ENCODE data around the gene RPTN.
"Not testable (repeated sequence)": the region's sequence is repeated elsewhere in the genome, so short reads cannot be mapped to it uniquely, and the experiment has no call there.

Gene RPTN

DNA sequence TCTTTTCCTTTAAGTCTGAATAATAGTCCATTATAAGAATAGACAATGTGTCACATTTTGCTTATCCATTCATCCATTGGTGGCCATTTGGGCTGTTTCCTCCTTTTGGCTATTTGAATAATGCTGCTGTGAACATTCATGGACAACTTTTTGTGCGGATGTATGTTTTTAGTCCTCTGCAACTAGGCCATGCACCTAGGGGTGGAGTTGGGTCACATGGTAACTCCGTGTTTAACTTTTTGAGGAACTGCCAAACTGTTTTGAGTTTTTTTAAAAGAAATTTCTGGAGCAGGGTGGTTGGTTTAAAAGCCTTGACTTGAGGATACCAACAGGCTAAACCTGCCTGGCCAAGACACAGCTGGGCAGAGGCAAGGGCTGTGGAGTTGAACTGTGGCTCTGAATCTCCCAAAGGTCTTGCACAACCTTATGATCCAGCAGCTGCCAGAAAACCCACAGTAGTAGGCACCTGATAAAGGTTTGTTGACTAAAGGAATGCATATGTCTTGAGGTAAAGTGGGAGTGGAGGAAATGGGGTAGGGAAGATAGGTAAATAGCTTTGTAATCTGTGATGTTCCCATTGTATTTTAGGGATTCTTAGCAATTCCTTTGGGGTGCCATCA lies 5.6 kb upstream of the RPTN start:
- no peak for DNase-seq

DNA sequence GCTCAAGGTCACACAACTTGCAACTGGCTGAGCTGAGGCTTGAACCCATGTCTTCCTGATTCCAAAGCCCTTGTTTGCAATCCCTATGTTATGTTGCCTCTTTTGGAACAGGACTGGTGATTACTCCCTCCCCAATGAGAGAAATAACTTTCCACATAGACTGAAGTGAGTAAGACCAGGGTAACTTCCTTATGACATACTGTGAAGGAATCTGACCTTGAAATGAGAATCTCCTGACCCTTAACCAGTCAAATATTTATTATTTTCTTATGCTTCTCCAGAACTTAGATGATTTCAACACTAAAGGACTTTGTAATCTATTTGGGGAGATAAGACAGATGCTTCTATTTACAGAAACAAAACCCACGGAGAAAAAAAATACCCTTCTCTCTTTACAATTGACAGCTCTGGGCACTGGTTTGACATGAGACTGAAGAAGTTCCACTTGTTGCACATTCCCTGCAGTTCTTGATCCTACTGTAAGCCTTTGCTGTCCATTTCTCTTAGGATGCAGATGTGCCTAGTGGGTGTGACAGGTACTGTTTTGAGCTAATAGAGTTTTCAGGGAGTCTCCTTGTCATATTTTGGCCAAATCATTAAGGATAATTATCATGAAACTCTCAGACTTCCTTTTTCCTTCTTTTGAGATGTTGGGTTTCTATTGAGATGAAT lies 3.9 kb upstream of the RPTN start:
- DNase-seq, result no peak

- DNase-seq, result no peak
Observed at GRCh38 chr1:152160576-152160975, 1.5 kb upstream of the RPTN start.

DNA sequence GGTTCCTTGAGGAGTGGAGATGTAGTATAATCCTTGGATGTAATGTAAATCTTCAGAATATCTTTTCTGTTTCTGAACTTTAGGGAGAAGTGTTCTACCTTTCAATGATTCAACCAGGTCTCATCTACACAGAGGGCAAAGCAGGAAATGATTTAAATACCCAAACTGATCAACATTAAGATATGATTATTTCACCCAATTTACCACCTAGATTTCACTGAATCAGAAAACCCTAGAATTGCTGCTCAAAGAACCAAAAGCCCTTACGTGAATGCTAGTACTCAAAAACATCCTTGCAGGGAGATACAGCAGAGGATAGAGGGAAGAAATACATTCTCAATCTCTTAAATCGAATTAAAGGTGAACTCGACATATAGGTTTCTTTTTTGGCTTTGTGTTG lies 5.0 kb downstream of the RPTN start:
- DNase-seq, result no peak

DNA sequence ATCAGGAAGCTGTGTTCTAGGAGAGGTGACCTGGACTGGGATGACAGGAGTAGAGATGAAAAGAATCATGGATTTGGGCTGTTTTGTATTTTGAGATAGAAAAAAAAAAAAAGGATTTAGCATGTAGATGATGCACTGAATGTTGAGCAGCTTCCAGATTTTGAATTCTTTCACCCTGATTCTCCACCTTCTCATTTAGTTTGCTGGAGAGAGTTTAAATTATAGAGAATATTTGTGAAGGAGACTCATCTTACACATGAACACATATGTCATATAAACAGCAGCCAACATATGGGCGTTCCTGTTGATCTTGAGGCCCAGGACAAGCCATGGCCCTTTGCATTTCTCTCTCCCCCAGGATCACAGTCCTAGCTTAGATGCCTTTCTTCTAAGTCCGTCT lies 7.4 kb downstream of the RPTN start:
- DNase-seq, result no peak

- no peak for DNase-seq
Observed at GRCh38 chr1:152148981-152149380, 10.0 kb downstream of the RPTN start.

- no peak for DNase-seq
Observed at GRCh38 chr1:152148051-152148450, 11.0 kb downstream of the RPTN start.

DNA sequence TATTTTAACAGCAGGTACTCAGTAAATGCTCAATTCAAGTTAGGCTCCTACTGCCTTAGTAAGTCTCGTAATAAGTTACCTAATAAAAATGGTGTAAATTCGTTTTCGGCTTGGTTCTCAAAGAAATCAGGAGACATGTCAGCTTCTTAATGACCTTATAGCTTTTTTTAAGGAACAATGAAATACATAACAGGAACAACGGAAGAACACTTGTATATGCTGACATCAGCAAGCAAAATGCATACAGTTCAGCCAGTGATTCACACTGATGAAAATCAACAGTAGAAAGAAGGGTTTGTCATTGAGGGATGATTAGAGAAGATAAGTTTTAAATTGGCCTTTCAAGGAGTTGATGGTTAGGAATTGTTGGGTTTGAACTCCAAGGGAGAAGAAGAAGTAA lies 13.3 kb downstream of the RPTN start:
- no peak for DNase-seq

DNA sequence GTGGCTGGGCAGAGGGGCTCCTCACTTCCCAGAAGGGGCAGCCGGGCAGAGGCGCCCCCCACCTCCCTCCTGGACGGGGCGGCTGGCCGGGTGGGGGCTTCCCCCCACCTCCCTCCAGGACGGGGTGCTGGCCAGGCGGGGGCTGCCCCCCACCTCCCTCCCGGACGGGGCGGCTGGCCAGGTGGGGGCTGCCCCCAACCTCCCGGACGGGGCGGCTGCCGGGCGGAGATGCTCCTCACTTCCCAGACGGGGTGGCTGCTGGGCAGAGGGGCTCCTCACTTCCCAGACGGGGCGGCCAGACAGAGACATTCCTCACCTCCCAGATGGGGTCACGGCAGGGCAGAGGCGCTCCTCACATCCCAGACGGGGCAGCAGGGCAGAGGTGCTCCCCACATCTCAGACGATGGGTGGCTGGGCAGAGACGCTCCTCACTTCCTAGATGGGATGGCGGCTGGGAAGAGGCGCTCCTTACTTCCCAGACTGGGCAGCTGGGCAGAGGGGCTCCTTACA lies 14.3 kb downstream of the RPTN start:
- DNase-seq, result not testable (repeated sequence)

GRCh38 chr1:152143150-152143887 lies 15.7 kb downstream of the RPTN start:
- no peak for DNase-seq

- peak; percentile 25 to 83 for DNase-seq
Observed at GRCh38 chr1:152141971-152142584, 16.9 kb downstream of the RPTN start.

DNA sequence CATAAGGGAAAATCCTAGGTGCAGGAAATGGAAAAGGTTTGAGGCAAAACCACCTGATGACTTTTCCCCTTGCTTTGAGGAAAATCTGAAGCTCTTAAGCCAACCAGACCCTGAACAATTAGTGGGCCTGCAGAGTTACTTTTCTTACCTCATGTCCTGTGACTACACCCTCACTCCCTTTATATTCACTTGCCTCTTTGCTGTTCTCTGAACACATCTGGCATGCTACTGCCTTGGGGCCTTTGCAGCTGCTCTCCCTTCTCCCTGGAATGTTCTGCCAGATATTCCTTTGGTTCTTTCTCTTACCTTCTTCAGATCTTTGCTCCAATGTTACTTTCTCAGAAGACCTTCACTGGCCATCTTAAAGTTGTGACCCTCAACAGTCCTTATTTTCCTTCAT lies 21.8 kb downstream of the RPTN start:
- no peak for DNase-seq

DNA sequence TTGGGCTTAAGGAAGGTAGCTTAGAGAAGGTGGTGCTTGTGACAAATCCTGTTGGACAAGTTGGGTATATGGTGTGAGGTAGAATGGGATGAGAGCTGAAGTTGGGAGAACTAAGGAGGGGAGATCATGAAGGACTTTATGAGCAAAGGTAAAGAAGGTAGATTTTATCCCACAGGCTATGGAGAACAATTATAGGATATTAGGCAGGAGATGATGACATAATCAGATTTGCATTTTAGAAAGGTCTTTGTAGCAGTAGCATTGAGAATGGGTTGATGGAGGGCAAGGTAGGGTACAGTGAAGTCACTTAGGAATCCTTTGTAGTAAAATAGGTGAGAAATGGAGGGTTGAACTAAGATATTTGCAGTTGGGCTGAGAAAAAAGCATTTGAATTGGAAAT lies 28.8 kb downstream of the RPTN start:
- no peak for DNase-seq

GRCh38 chr1:152127673-152128072 lies 31.4 kb downstream of the RPTN start:
- DNase-seq, result no peak

DNA sequence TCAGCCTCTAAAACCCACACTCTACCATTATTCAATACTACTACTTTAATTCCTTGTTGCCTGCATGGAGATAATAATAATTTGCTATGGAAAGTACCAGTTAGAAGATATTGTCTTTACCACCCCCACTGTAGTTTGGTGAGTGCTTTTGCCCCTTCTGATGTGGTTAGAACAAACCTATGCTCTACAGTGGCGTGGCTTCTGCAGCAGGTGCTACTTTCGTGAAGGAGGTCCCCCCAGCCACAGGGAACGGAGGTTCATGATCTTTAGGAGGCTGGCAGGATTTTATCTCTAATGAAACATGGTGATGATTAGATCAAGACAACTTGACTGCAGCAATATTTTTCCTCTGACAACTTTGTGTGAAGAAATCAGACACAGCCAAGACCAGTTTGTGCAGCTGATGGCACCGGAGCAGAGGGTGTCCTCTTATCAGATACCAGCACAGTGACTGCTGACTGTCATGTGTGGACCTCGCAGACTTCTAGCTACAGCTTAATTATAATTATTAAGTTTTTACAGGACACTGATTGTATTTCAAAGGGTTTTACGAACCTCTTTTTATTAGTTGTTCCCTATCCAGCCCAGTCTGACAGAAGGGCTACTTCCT lies 33.1 kb downstream of the RPTN start:
- no peak for DNase-seq

DNA sequence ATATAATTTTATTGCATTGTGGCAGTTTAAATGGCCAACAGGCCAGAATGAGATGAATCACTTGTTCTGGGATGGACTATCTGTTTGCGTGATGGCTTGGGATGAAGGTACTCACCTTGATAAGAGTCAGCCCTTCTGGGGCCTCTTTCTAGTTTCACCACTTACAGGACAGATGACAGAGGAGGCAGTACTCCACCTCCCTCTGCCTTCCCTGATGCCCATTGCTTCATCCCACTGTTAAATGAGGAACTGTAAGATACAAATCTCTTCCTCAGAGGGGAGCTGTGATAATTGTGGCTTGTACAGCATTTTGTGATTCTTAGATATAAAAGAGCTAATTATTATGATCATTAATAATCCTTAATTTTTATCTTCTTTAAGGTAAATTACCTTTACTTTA lies 40.1 kb downstream of the RPTN start:
- DNase-seq, result no peak

DNA sequence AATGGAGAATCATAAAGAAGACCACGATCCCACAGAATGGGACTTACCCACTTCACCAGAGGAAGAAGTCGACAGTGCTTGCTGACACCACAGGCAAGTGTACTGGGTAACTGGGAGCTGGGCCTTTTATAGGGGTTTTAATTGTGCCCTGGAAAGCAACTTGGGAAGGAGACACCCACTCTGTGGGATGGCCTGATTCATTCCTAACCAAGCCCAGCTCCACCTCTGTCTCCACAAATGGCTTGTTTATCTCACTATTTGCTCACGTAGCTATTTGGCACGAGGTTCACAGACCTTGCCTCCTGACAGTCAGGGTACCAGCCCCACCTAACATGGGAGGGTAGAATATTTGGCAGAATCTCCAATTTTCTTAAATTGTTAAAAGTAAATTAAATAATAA lies 43.7 kb downstream of the RPTN start, which contains the start of gene TCHH:
TSS of gene TCHH (minus strand) at position 101 of the 400 bp plus-strand sequence. CDS start 1,364 bp downstream, outside the sequence.
- no peak for DNase-seq

- no peak for DNase-seq
Observed at GRCh38 chr1:152112885-152113432, 46.1 kb downstream of the RPTN start.

DNA sequence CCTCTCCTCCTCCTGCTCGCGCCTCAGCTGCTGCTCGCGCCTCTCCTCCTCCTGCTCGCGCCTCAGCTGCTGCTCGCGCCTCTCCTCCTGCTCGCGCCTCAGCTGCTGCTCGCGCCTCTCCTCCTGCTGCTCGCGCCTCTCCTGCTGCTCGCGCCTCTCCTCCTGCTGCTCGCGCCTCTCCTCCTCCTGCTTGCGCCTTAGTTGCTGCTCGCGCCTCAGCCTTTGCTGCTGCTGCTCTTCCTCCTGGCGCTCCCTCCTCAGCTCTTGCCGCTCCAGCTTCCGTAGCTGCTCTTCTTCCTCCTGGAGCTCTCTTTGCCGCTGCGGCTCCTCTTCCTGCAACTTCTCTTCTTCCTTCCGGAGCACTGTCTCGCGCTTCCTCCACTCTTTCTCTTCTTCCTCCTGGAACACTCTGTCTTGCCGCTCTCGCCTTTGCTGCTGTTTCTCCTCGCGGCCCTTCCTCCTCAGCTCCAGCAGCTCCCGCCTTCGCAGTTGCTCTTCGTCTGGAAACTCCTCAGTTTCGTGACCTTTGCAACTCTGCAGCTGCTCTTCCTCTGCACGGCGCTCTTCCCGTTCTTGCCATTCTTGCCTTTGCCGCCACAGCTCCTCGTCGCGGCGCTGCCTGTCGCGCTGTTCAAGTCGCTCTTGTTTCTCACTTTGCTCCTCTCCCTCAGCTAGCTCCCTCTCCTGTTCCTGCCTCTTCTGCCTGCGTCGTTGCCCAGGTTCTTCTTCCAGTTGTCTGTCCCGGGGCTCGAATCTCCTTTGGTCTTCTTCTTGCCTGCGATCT lies 46.7 kb downstream of the RPTN start:
- peak in 1 of 2 experiments; percentile 52 for DNase-seq

GRCh38 chr1:152111515-152111968 lies 47.5 kb downstream of the RPTN start:
- DNase-seq, result peak in 1 of 2 experiments; percentile 79

DNA sequence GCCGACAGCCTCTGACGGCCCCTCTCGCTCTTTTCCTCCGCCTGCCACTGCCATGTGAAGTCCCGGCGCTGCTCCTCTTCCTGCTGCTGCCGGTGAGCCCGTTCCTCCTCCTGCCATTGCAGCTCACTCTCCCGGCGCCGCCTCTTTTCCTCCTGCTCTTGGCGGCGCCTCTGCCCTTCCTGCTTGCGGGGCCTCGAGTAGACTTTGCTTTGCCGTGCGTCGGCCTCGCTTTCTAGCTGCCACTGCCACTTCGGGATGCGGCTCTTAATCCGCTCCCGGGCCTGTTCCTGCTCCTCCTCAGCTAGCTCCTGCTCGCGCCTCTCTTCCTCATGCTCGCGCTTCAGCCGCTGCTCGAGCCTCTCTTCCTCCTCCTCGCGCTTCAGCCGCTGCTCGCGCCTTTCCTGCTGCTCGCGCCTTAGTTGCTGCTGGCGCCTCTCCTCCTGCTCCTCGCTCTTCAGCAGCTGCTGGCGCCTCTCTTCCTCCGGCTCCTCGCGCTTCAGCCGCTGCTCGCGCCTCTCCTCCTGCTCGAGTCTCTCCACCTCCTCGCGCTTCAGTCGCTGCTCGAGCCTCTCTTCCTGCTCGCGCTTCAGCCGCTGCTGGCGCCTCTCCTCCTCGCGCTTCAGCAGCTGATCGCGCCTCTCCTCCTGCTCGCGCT lies 48.0 kb downstream of the RPTN start:
- DNase-seq, result peak; percentile 66 to 89

All from NCI-H526 (cell line).